Panc1 (cell line): ENCODE measurements around the gene AUNIP. TPM values are rescaled to one million over a fixed set of nuclear protein-coding genes. Genes with fewer than 3 reads are reported as not detected.

Experiments
- ATAC-seq: fragments of 200-7000 bp; cut with Tn5 transposase; 2 replicates; pipeline ENCODE4 v1.9.1; 2020; ENCODE audit warnings: mild to moderate bottlenecking, moderate library complexity
- BruUV-seq: library from RNA; stranded (reverse); fragments of 400-500 nt; replicated peaks from 2 replicates; lab custom pipeline; 2021; lab: Mats Ljungman, UMichigan
- CTCF ChIA-PET: fragments of 300-600 bp; sonication (Branson Sonifier 250); formaldehyde crosslinking; loops from one replicate; lab custom pipeline; 2022; ENCODE audit warnings: antibody characterized with exemption; lab: Charles Lee
- POLR2A ChIA-PET: fragments of 300-600 bp; sonication (Branson Sonifier 250); formaldehyde crosslinking; loops from one replicate; lab custom pipeline; 2022; ENCODE audit warnings: antibody characterized with exemption; lab: Charles Lee
- DNase-seq: peaks from one replicate; pipeline ENCODE4 v3.0.0-alpha.2; 2010; ENCODE audit warnings: low read depth, low spot score
- H3K27ac ChIP-seq: 2 replicates; pipeline ENCODE4 v1.5.1; 2011; ENCODE audit warnings: mild to moderate bottlenecking, low read length, inconsistent platforms
- H3K27me3 ChIP-seq: fragments of 200-500 bp; sonication (Bioruptor generic); 2 replicates; pipeline ENCODE4 v1.6.0; 2014; ENCODE audit warnings: low read length, inconsistent platforms; ENCODE audit not compliant: control insufficient read depth, insufficient read depth
- H3K36me3 ChIP-seq: fragments of 200-500 bp; sonication (Bioruptor generic); 2 replicates; pipeline ENCODE4 v1.5.1; 2014; ENCODE audit warnings: inconsistent platforms, mild to moderate bottlenecking, low read length, moderate library complexity; ENCODE audit not compliant: control insufficient read depth, insufficient read depth
- H3K4me1 ChIP-seq: 2 replicates; pipeline ENCODE4 v1.5.1; 2011; ENCODE audit warnings: inconsistent platforms, mild to moderate bottlenecking, low read length, moderate library complexity; ENCODE audit not compliant: control insufficient read depth, insufficient read depth
- H3K4me3 ChIP-seq, 2 experiments: 2 replicates each; pipeline ENCODE4 v1.5.1; 2011 to 2012; ENCODE audit warnings: low read depth in 2 of 2, low read length in 2 of 2, mild to moderate bottlenecking in 2 of 2, inconsistent platforms in 1 of 2, moderate library complexity in 1 of 2
- H3K9me3 ChIP-seq: fragments of 200-500 bp; sonication (Bioruptor generic); 2 replicates; pipeline ENCODE4 v1.5.1; 2014; ENCODE audit warnings: low read depth, mild to moderate bottlenecking, inconsistent platforms, low read length, moderate library complexity; ENCODE audit not compliant: control insufficient read depth, insufficient read depth
- POLR2AphosphoS5 ChIP-seq: IDR thresholded peaks from 2 replicates; pipeline ENCODE4 v1.6.1; 2012; ENCODE audit warnings: mild to moderate bottlenecking, low read depth, low read length, moderate library complexity
- SIN3A ChIP-seq: IDR thresholded peaks from 2 replicates; pipeline ENCODE4 v1.6.1; 2012; ENCODE audit warnings: low read depth, mild to moderate bottlenecking, low read length, moderate library complexity, borderline replicate concordance; ENCODE audit not compliant: insufficient read depth
- TCF7L2 ChIP-seq: IDR thresholded peaks from 2 replicates; pipeline ENCODE4 v1.6.1; 2011; ENCODE audit warnings: mild to moderate bottlenecking, low read depth, low read length, inconsistent platforms
- in situ Hi-C: cut with HindIII; loops from 2 replicates; pipeline ENCODE4 v1.10.0; 2016; ENCODE audit warnings: low sequenced_read_pairs, low pct_unique_long_range_greater_than_20kb
- intact Hi-C: fragments of 100-400 bp; cut with micrococcal nuclease; formaldehyde crosslinking; loops from one replicate; pipeline ENCODE4 v1.10.0; 2022; ENCODE audit not compliant: unreplicated experiment
- total RNA-seq: library from RNA; stranded (reverse); gene quantifications from one replicate; pipeline ENCODE4 v1.2.1, GENCODE V29; 2021; ENCODE audit not compliant: unreplicated experiment
- TF ChIP-seq, protein P1 (sequence below), 2 experiments: IDR thresholded peaks; 2 replicates each; pipeline ENCODE4 v1.6.1; 2011 to 2012; ENCODE audit warnings: low read depth in 2 of 2, control low read depth in 1 of 2, low read length in 1 of 2, mild to moderate bottlenecking in 1 of 2, moderate library complexity in 1 of 2; ENCODE audit not compliant: insufficient read depth in 1 of 2
- TF ChIP-seq, protein P2 (sequence below): fragments of 450-650 bp; IDR thresholded peaks from 2 replicates; pipeline ENCODE4 v1.5.1; 2017; ENCODE audit warnings: mild to moderate bottlenecking

Gene AUNIP
- total RNA-seq, 1 experiment from 2014 or later = 12.2 TPM

GRCh38 chr1:25815208-25816111 lies 43.8 kb downstream of the AUNIP start:
- no TSS peak for BruUV-seq
- ChIA-PET POLR2A (no interaction called here), CTCF (interaction anchor here (0.7 kb wide), 1 partner anchor 221 kb away, joined by 7 read pairs; no protein-coding TSS in a partner anchor)
- TF ChIP-seq, protein P1, sequence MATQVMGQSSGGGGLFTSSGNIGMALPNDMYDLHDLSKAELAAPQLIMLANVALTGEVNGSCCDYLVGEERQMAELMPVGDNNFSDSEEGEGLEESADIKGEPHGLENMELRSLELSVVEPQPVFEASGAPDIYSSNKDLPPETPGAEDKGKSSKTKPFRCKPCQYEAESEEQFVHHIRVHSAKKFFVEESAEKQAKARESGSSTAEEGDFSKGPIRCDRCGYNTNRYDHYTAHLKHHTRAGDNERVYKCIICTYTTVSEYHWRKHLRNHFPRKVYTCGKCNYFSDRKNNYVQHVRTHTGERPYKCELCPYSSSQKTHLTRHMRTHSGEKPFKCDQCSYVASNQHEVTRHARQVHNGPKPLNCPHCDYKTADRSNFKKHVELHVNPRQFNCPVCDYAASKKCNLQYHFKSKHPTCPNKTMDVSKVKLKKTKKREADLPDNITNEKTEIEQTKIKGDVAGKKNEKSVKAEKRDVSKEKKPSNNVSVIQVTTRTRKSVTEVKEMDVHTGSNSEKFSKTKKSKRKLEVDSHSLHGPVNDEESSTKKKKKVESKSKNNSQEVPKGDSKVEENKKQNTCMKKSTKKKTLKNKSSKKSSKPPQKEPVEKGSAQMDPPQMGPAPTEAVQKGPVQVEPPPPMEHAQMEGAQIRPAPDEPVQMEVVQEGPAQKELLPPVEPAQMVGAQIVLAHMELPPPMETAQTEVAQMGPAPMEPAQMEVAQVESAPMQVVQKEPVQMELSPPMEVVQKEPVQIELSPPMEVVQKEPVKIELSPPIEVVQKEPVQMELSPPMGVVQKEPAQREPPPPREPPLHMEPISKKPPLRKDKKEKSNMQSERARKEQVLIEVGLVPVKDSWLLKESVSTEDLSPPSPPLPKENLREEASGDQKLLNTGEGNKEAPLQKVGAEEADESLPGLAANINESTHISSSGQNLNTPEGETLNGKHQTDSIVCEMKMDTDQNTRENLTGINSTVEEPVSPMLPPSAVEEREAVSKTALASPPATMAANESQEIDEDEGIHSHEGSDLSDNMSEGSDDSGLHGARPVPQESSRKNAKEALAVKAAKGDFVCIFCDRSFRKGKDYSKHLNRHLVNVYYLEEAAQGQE (IDR thresholded peaks at IDR 0.05; ENCODE audit: insufficient read depth in 1 of 2, low read depth in 2 of 2, low read length in 1 of 2) = no peak
- TF ChIP-seq, protein P2, sequence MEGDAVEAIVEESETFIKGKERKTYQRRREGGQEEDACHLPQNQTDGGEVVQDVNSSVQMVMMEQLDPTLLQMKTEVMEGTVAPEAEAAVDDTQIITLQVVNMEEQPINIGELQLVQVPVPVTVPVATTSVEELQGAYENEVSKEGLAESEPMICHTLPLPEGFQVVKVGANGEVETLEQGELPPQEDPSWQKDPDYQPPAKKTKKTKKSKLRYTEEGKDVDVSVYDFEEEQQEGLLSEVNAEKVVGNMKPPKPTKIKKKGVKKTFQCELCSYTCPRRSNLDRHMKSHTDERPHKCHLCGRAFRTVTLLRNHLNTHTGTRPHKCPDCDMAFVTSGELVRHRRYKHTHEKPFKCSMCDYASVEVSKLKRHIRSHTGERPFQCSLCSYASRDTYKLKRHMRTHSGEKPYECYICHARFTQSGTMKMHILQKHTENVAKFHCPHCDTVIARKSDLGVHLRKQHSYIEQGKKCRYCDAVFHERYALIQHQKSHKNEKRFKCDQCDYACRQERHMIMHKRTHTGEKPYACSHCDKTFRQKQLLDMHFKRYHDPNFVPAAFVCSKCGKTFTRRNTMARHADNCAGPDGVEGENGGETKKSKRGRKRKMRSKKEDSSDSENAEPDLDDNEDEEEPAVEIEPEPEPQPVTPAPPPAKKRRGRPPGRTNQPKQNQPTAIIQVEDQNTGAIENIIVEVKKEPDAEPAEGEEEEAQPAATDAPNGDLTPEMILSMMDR = no peak
- no peak for TF ChIP-seq POLR2AphosphoS5
- TF ChIP-seq SIN3A = no peak
- TF ChIP-seq TCF7L2 = no peak
- in situ Hi-C loops = no loop called here
- no peaks in the 10 kb centered on the region for H3K9me3 ChIP-seq
- H3K4me1 ChIP-seq = peaks cover 15% of the 10 kb centered on the region
- intact Hi-C loops = no loop called here
- no peak overlapping the region for H3K4me3 ChIP-seq
- H3K27me3 ChIP-seq = no peaks in the 10 kb centered on the region
- no peak overlapping the region for H3K27ac ChIP-seq
- no peaks in the 10 kb centered on the region; the same call in 1 of the 2 replicates for H3K36me3 ChIP-seq
- ATAC-seq (no peak), DNase-seq (no peak)

DNA sequence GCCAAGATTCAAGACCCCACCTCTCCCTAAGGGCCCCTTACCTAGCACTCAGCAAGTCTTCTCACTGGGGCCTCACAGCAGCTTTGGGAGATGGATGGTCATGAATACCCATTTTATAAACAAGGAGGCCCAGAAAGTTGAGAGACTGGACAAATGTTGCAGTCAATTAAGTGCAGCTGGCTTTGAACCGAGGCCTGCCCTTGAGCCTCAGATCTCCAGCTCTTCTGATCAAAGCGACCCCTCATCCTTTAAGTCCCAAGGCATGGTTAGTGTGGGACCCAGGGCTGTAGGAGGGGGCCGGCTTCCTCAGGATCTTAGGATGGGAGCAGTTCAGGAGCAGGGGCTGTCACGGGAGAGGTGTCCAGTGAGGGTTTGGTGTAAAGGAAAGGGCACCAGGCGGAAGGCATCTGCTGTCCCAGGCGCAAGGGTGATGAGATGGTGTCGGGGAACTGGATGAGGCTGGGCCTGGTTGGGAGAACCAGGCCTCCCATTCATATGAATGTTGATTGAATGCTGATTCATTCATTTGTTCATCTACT lies 44.6 kb downstream of the AUNIP start:
- ChIA-PET POLR2A (no interaction called here), CTCF (interaction anchor here (0.6 to 0.7 kb wide), 2 partner anchors 13 to 222 kb away, joined by 7 to 8 read pairs; no protein-coding TSS in a partner anchor)
- no peaks in the 10 kb centered on the region for H3K36me3 ChIP-seq
- in situ Hi-C loops (no loop called here), intact Hi-C loops (no loop called here)
- no TSS peak for BruUV-seq
- no peaks in the 10 kb centered on the region for H3K27me3 ChIP-seq
- TF ChIP-seq POLR2AphosphoS5 = no peak
- TF ChIP-seq, protein P1 (IDR thresholded peaks at IDR 0.05; ENCODE audit: insufficient read depth in 1 of 2, low read depth in 2 of 2, low read length in 1 of 2) = no peak
- no peaks in the 10 kb centered on the region for H3K9me3 ChIP-seq
- no peak overlapping the region for H3K4me3 ChIP-seq
- DNase-seq (no peak), ATAC-seq (no peak)
- H3K4me1 ChIP-seq = peaks cover 15% of the 10 kb centered on the region
- no peak overlapping the region for H3K27ac ChIP-seq
